ENCODE measurements around the gene FKBP3.
"Not testable (repeated sequence)": the region's sequence is repeated elsewhere in the genome, so short reads cannot be mapped to it uniquely, and the experiment has no call there.

The FKBP3 gene

DNA sequence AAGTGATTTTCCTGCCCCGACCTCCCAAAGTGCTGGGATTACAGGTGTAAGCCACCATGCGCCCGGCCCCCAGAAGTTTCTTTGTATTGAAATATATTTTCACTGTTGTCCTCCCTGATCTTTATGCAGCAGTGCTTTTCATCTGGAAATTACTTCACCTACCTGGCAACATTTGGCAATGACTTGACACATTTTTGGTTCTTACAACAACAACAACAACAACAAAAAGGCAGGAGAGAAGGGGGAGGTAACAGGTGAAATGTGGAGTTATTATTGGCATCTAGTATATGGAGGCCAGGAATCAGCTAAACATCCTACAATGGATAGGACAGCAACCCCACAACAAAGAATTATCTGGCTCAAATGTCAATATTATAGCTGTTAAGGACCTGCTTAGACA lies 15.3 kb upstream of the FKBP3 start:
- H3K4me3 ChIP-seq (ENCODE audit: low read depth, low read length), result no peak overlapping the region
- TF ChIP-seq, protein P1, sequence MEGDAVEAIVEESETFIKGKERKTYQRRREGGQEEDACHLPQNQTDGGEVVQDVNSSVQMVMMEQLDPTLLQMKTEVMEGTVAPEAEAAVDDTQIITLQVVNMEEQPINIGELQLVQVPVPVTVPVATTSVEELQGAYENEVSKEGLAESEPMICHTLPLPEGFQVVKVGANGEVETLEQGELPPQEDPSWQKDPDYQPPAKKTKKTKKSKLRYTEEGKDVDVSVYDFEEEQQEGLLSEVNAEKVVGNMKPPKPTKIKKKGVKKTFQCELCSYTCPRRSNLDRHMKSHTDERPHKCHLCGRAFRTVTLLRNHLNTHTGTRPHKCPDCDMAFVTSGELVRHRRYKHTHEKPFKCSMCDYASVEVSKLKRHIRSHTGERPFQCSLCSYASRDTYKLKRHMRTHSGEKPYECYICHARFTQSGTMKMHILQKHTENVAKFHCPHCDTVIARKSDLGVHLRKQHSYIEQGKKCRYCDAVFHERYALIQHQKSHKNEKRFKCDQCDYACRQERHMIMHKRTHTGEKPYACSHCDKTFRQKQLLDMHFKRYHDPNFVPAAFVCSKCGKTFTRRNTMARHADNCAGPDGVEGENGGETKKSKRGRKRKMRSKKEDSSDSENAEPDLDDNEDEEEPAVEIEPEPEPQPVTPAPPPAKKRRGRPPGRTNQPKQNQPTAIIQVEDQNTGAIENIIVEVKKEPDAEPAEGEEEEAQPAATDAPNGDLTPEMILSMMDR (IDR thresholded peaks at IDR 0.05; ENCODE audit: borderline replicate concordance, insufficient read depth, low read depth, low read length), result no peak

DNA sequence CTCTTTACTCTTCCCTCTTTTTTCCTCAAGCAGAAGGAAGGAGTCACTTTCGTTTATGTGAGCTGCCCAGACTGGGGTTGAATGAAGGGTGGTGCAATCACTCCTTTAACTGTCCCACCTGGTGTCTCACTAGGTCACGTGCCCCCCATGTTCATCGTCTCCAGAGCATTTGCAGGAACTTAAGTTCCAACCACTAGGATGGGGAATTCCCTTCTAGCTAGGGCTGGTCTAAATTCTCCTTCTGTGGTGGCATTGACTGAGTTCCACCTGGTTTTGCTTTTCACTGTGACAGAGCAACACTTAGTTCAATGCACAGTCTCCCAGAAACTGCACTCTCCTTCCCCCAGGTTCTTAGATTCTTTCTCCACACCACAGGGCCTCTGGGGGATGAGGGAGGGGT lies 10.9 kb upstream of the FKBP3 start:
- TF ChIP-seq, protein P1 (IDR thresholded peaks at IDR 0.05; ENCODE audit: borderline replicate concordance, insufficient read depth, low read depth, low read length), result no peak
- no peak overlapping the region for H3K4me3 ChIP-seq (ENCODE audit: low read depth, low read length)

DNA sequence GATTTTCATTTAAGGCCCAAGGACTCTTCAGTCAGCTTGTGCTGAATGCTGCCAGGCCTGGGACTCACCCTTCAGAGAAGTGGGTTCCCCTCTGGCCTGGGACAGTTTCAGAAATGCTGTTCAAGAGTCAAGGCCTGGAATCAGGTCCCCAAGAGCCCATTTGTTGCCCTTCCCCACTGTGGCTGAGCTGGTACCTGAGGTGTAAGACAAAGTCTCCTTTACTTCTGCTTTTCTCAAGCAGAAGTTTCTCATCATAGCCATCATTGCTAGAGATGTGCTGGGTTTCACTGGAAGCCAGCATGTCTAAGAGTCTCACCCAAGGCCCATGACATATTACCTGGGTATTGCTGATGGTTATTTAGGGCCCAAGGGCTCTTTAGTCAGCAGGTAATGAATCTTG lies 10.4 kb upstream of the FKBP3 start:
- TF ChIP-seq, protein P1 (IDR thresholded peaks at IDR 0.05; ENCODE audit: borderline replicate concordance, insufficient read depth, low read depth, low read length), result no peak
- H3K4me3 ChIP-seq (ENCODE audit: low read depth, low read length), result no peak overlapping the region

DNA sequence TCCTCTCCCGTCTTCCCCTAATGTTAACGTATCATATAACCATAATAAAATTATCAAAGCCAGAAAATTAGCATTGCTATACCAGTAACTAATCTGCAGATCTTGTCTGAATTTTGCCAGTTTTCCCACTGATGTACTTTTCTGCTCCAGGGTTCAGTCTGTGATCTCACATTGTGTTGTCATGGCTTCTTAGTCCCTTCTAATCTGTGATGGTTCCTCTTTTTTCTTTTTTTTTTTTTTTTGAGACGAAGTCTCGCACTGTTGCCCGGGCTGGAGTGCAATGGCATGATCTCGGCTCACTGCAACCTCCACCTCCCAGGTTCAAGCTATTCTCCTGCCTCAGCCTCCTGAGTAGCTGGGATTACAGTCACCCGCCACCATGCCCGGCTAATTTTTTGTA lies 7.8 kb upstream of the FKBP3 start:
- not testable (repeated sequence) for H3K4me3 ChIP-seq (ENCODE audit: low read depth, low read length)

DNA sequence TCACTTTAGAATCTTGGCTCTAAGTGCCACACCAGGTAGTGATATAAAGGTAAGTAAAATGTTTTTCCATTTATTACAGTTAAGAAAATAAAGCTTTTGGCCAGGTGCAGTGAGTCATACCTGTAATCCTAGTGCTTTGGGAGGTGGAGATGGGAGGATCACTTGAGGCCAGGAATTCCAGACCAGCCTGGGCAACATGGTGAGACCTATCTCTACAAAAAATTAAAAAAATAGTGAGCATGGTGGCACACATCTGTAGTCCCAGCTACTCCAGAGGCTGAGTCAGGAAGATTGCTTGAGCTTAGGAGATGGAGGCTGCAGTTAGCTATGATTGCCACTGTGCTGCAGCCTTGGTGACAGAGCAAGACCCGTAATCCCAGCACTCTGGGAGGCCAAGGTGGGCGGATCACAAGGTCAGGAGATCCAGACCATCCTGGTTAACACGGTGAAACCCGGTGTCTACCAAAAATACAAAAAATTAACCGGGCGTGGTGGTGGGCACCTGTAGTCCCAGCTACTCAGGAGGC lies 6.4 kb upstream of the FKBP3 start:
- TF ChIP-seq, protein P1 (IDR thresholded peaks at IDR 0.05; ENCODE audit: borderline replicate concordance, insufficient read depth, low read depth, low read length), result no peak
- no peak overlapping the region for H3K4me3 ChIP-seq (ENCODE audit: low read depth, low read length)

DNA sequence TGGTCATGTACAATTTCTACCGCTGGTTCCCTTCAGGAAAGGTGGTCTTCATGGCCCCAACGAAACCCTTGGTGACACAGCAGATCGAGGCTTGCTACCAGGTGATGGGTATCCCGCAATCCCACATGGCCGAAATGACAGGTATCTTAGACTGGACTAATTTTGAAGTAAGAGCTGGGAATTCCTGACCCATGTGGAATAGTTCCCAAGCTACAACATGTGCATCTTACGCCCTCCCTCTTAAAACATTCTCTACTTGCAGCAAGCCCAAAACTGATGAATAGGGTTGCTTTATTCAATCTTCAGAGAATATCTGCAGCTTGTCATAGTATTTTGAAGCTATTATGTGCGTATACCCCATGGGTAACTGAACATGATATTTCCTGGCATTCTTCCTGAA lies 2.1 kb upstream of the FKBP3 start:
- TF ChIP-seq, protein P1 (IDR thresholded peaks at IDR 0.05; ENCODE audit: borderline replicate concordance, insufficient read depth, low read depth, low read length), result no peak
- peak overlapping the region; percentile 72 for H3K4me3 ChIP-seq (ENCODE audit: low read depth, low read length)

DNA sequence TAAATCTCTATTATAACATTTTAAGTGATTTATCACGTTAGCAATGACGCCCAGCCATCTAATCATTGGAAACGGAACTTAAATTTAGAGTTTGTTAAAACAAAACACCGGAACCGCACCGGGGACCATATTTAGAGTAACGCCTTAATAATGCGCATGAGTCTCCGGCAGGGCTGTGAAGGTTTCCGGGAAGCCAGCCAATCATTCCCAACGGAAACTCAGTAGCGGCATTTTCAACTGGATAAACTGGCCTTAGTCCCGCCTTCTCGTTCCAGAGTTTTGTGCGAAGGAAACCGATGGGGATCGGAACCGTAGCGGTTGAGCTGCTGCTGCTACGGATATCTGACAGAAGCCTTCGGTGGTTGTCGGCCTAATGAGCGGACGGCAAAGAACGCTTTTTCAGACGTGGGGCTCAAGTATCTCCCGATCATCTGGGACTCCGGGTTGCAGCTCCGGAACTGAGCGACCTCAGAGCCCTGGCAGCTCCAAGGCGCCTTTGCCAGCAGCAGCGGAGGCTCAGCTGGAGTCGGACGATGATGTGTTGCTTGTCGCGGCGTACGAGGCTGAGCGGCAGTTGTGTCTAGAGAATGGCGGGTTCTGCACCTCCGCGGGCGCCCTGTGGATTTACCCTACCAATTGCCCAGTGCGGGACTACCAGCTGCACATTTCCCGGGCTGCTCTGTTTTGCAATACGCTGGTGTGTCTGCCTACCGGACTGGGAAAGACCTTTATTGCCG lies 1.5 kb upstream of the FKBP3 start, which contains the start of gene FANCM:
Gene FANCM (plus strand): TSS at position 272 of the 737 bp plus-strand sequence. CDS start 102 bp downstream, at position 374.
- TF ChIP-seq, protein P1 (IDR thresholded peaks at IDR 0.05; ENCODE audit: borderline replicate concordance, insufficient read depth, low read depth, low read length), result no peak
- H3K4me3 ChIP-seq (ENCODE audit: low read depth, low read length), result peak within 1 kb of the TSS; percentile 72

Data from GM12875 (cell line).